Measurements from ENCODE around the gene PAWR. TPM values are rescaled to one million over a fixed set of nuclear protein-coding genes. Genes with fewer than 3 reads are reported as not detected.

PAWR gene, protein sequence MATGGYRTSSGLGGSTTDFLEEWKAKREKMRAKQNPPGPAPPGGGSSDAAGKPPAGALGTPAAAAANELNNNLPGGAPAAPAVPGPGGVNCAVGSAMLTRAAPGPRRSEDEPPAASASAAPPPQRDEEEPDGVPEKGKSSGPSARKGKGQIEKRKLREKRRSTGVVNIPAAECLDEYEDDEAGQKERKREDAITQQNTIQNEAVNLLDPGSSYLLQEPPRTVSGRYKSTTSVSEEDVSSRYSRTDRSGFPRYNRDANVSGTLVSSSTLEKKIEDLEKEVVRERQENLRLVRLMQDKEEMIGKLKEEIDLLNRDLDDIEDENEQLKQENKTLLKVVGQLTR
- 63.9 and 76.7 TPM in 2 replicates for polyA plus RNA-seq (2013)

DNA sequence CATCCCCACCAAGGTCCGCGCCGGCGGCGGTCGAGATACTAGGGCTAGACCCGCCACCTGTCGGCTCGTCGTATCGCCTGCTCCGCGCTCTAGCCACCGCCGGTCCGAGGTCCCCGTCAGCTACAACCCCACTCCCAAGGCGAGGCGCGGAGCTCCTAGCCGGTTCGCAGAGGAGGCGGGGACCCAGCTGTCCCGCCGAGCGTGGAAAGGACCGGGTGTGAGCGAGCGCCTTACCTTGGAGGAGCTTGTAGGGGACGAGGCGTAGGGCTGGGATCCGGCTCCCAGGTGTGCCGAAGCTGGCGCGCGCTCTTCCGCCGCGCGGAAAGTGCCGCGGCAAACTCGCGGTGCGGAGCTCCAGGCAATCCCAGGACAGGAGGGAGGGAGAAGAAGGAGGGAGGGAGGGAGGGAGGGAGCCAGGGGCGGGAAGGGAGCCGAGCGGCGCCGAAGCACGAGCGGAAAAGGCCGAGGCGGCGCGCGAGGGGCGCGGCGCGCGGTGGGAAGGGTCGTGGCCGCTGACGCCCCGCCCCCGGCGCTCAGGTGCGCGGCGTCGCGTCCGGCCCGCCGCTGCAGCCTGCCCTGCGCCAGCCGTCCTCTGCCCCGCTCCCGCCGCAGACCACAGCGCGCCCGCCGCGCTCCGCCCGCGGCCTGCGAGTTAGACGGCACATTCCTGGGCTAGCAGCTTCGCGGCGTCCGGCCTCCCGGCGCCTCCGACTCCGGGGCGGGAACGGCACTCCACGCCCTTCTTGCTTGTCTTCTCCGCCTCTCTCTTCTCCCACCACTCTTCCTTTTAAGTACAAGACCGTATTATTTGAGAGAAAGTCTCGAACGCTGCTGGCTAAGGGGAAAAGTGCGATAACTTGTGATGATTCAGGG is at the start of gene PAWR:
PAWR (minus strand) TSS at position 327 of the 873 bp plus-strand sequence. CDS start 720 bp downstream, outside the sequence.
- Histone ChIP-seq H3K9me3 (ENCODE audit: insufficient read depth, low read depth, low read length) (no peaks in the 10 kb centered on the region), H3K18ac (ENCODE audit: low read length) (peak within 1 kb of the TSS; percentile 100), H4K8ac (ENCODE audit: low read depth, low read length) (peak within 1 kb of the TSS; percentile 100), H3K36me3 (ENCODE audit: control insufficient read depth in 1 of 2, insufficient read depth in 2 of 2, low read length in 2 of 2) (no peaks in the 10 kb centered on the region), H3K4me1 (ENCODE audit: control insufficient read depth in 1 of 2, insufficient read depth in 2 of 2, low read length in 2 of 2) (peaks cover 0 to 5% of the 10 kb centered on the region in 2 experiments), H2BK12ac (ENCODE audit: low read length) (peak within 1 kb of the TSS; percentile 78), H2AFZ (ENCODE audit: insufficient read depth, low read length, poor library complexity) (peak within 1 kb of the TSS; percentile 100), H4K91ac (ENCODE audit: low read depth, low read length) (peak within 1 kb of the TSS; percentile 99), H3K4me3 (ENCODE audit: low read depth, low read length) (peak within 1 kb of the TSS; percentile 99), H3K23ac (ENCODE audit: low read length) (no peak within 1 kb of the TSS), H2BK120ac (ENCODE audit: insufficient read depth, low read length, poor library complexity) (peak within 1 kb of the TSS; percentile 97), H4K12ac (ENCODE audit: low read depth, low read length) (peak within 1 kb of the TSS; percentile 96), H3K27ac (ENCODE audit: low read depth, low read length) (peak within 1 kb of the TSS; percentile 100), H2BK5ac (ENCODE audit: low read depth, low read length, poor library complexity) (peak within 1 kb of the TSS; percentile 98), H3K14ac (ENCODE audit: low read length) (peak within 1 kb of the TSS; percentile 100), H3K9ac (ENCODE audit: low read length) (peak within 1 kb of the TSS; percentile 95), H3K27me3 (ENCODE audit: insufficient read depth, low read length) (no peaks in the 10 kb centered on the region), H3K79me1 (ENCODE audit: low read length) (peaks cover 24% of the 10 kb centered on the region), H2AK5ac (ENCODE audit: low read length) (peak within 1 kb of the TSS; percentile 73), H3K4ac (ENCODE audit: low read depth, low read length) (peak within 1 kb of the TSS; percentile 97), H3K4me2 (ENCODE audit: low read length) (peak within 1 kb of the TSS; percentile 98), H3K79me2 (ENCODE audit: control insufficient read depth, insufficient read depth, low read length, poor library complexity) (peaks cover 24% of the 10 kb centered on the region)
- DNase-seq = peak; percentile 76 to 88
- whole genome bisulfite sequencing (ENCODE audit: extremely low coverage, insufficient coverage, insufficient read length) = no CpG with 5 or more reads among the region's 107 CpGs

DNA sequence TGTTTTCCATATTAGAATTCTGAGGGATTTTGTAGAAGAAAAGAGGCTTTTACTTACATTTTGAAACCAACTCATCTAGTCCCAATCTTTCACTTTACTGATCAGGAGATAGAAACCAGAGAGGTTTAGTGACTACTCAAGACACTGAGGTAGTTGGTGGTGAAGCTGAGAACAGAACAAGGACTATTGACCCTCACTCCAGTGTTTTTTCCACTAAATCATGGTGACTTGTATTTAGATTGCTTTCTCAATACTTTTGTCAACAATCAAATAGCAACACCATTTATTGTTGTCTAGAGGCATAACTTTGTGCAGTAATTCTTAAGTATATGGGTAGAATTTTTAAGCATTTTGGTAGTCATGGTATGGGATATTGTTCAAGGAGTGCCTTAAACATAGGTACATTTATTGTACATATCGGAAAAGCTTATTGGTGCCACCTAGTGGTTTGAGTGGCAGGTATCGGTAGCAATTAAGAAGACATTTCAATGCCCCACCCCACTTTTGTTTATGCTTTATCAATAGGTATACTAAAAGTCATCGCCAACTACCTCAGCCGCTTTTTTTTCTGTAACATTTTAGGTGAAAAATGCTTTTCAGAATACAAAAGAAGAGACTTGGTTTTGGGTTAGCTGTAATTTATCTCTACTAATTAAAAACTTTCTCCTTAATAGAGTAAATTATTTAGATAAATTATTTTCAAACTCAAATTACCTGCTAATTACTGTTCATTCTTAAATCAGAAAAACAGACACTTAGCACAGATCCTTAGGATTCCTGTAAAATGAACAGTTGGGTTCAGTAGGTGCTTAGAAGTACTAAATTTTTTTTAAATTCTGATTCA is 47.3 kb upstream of the PAWR start:
- H3K79me1 ChIP-seq (ENCODE audit: low read length) = no peaks in the 10 kb centered on the region
- DNase-seq = peak; percentile 42 to 81
- no peak overlapping the region for H2AFZ ChIP-seq (ENCODE audit: insufficient read depth, low read length, poor library complexity)
- no peak overlapping the region for H3K23ac ChIP-seq (ENCODE audit: low read length)
- no CpG with 5 or more reads among the region's 4 CpGs for WGBS (ENCODE audit: extremely low coverage, insufficient coverage, insufficient read length)
- no peaks in the 10 kb centered on the region for H3K9me3 ChIP-seq (ENCODE audit: insufficient read depth, low read depth, low read length)
- no peak overlapping the region for H3K4me2 ChIP-seq (ENCODE audit: low read length)
- no peak overlapping the region for H2BK12ac ChIP-seq (ENCODE audit: low read length)
- H3K27me3 ChIP-seq (ENCODE audit: insufficient read depth, low read length) = no peaks in the 10 kb centered on the region
- no peak overlapping the region for H4K8ac ChIP-seq (ENCODE audit: low read depth, low read length)
- H2BK5ac ChIP-seq (ENCODE audit: low read depth, low read length, poor library complexity) = no peak overlapping the region
- H4K91ac ChIP-seq (ENCODE audit: low read depth, low read length) = no peak overlapping the region
- no peaks in the 10 kb centered on the region for H3K36me3 ChIP-seq (ENCODE audit: control insufficient read depth in 1 of 2, insufficient read depth in 2 of 2, low read length in 2 of 2)
- H3K27ac ChIP-seq (ENCODE audit: low read depth, low read length) = no peak overlapping the region
- H3K14ac ChIP-seq (ENCODE audit: low read length) = no peak overlapping the region
- no peak overlapping the region for H2AK5ac ChIP-seq (ENCODE audit: low read length)
- no peak overlapping the region for H3K18ac ChIP-seq (ENCODE audit: low read length)
- H3K4me3 ChIP-seq (ENCODE audit: low read depth, low read length) = no peak overlapping the region
- no peak overlapping the region for H2BK120ac ChIP-seq (ENCODE audit: insufficient read depth, low read length, poor library complexity)
- H4K12ac ChIP-seq (ENCODE audit: low read depth, low read length) = no peak overlapping the region
- no peaks in the 10 kb centered on the region for H3K4me1 ChIP-seq (ENCODE audit: control insufficient read depth in 1 of 2, insufficient read depth in 2 of 2, low read length in 2 of 2)
- H3K9ac ChIP-seq (ENCODE audit: low read length) = no peak overlapping the region
- no peaks in the 10 kb centered on the region for H3K79me2 ChIP-seq (ENCODE audit: control insufficient read depth, insufficient read depth, low read length, poor library complexity)
- no peak overlapping the region for H3K4ac ChIP-seq (ENCODE audit: low read depth, low read length)

DNA sequence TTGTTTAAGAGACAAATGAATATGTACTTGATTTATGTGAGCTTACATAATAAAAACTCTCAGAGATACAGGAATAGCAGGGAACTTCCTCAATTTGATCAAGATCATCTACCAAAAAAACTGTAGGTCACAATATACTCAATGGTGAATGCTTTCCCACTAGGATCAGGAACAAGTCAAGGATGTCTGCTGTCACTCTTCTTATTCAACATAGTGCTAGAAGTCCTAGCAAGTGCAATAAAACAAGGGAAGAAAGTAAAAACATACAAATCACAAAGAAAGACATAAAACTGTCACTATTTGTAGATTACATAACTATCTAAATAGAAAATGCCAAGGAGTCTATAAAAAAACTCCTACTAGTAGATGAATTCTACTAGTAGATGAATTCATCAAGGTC is 41.9 kb upstream of the PAWR start:
- Histone ChIP-seq H2BK12ac (ENCODE audit: low read length) (no peak overlapping the region), H3K4me2 (ENCODE audit: low read length) (no peak overlapping the region), H2BK120ac (ENCODE audit: insufficient read depth, low read length, poor library complexity) (no peak overlapping the region), H3K23ac (ENCODE audit: low read length) (no peak overlapping the region), H2AK5ac (ENCODE audit: low read length) (no peak overlapping the region), H3K4me1 (ENCODE audit: control insufficient read depth in 1 of 2, insufficient read depth in 2 of 2, low read length in 2 of 2) (no peaks in the 10 kb centered on the region), H3K9ac (ENCODE audit: low read length) (no peak overlapping the region), H4K12ac (ENCODE audit: low read depth, low read length) (no peak overlapping the region), H3K27me3 (ENCODE audit: insufficient read depth, low read length) (no peaks in the 10 kb centered on the region), H3K4me3 (ENCODE audit: low read depth, low read length) (no peak overlapping the region), H3K14ac (ENCODE audit: low read length) (no peak overlapping the region), H3K9me3 (ENCODE audit: insufficient read depth, low read depth, low read length) (no peaks in the 10 kb centered on the region), H3K18ac (ENCODE audit: low read length) (no peak overlapping the region), H3K36me3 (ENCODE audit: control insufficient read depth in 1 of 2, insufficient read depth in 2 of 2, low read length in 2 of 2) (no peaks in the 10 kb centered on the region), H3K79me1 (ENCODE audit: low read length) (no peaks in the 10 kb centered on the region), H4K8ac (ENCODE audit: low read depth, low read length) (no peak overlapping the region), H2BK5ac (ENCODE audit: low read depth, low read length, poor library complexity) (no peak overlapping the region), H3K79me2 (ENCODE audit: control insufficient read depth, insufficient read depth, low read length, poor library complexity) (no peaks in the 10 kb centered on the region), H4K91ac (ENCODE audit: low read depth, low read length) (no peak overlapping the region), H2AFZ (ENCODE audit: insufficient read depth, low read length, poor library complexity) (no peak overlapping the region), H3K4ac (ENCODE audit: low read depth, low read length) (no peak overlapping the region), H3K27ac (ENCODE audit: low read depth, low read length) (no peak overlapping the region)
- no peak for DNase-seq

DNA sequence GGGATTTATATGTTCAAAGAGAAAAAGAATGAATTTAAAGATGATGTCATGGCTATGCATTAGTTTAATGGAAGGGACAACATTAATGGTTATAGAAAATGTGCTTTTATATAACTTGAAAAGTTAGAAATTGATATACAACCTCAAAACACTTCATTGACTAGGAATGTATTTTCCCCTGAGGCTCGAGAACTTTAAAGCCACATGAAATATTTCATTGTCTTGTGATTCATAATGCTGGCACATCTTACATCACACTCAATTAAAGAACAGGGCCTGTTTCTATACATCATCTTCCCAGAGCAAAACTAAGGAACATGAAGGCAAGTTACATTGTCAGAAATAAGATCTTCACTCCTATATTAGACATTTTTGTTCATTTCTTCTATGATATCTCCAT is 35.2 kb upstream of the PAWR start:
- Histone ChIP-seq H3K4ac (ENCODE audit: low read depth, low read length) (no peak overlapping the region), H3K79me2 (ENCODE audit: control insufficient read depth, insufficient read depth, low read length, poor library complexity) (no peaks in the 10 kb centered on the region), H2BK120ac (ENCODE audit: insufficient read depth, low read length, poor library complexity) (no peak overlapping the region), H3K27ac (ENCODE audit: low read depth, low read length) (no peak overlapping the region), H2BK12ac (ENCODE audit: low read length) (no peak overlapping the region), H3K36me3 (ENCODE audit: control insufficient read depth in 1 of 2, insufficient read depth in 2 of 2, low read length in 2 of 2) (no peaks in the 10 kb centered on the region), H3K4me1 (ENCODE audit: control insufficient read depth in 1 of 2, insufficient read depth in 2 of 2, low read length in 2 of 2) (no peaks in the 10 kb centered on the region), H3K9ac (ENCODE audit: low read length) (no peak overlapping the region), H3K4me3 (ENCODE audit: low read depth, low read length) (no peak overlapping the region), H4K12ac (ENCODE audit: low read depth, low read length) (no peak overlapping the region), H4K91ac (ENCODE audit: low read depth, low read length) (no peak overlapping the region), H3K9me3 (ENCODE audit: insufficient read depth, low read depth, low read length) (no peaks in the 10 kb centered on the region), H3K18ac (ENCODE audit: low read length) (no peak overlapping the region), H2BK5ac (ENCODE audit: low read depth, low read length, poor library complexity) (no peak overlapping the region), H3K23ac (ENCODE audit: low read length) (no peak overlapping the region), H3K4me2 (ENCODE audit: low read length) (no peak overlapping the region), H2AK5ac (ENCODE audit: low read length) (no peak overlapping the region), H3K14ac (ENCODE audit: low read length) (no peak overlapping the region), H3K27me3 (ENCODE audit: insufficient read depth, low read length) (no peaks in the 10 kb centered on the region), H4K8ac (ENCODE audit: low read depth, low read length) (no peak overlapping the region), H2AFZ (ENCODE audit: insufficient read depth, low read length, poor library complexity) (no peak overlapping the region), H3K79me1 (ENCODE audit: low read length) (peaks cover 1% of the 10 kb centered on the region)
- peak in 1 of 2 donors; percentile 85 for DNase-seq
- WGBS (ENCODE audit: extremely low coverage, insufficient coverage, insufficient read length) = no CpG with 5 or more reads among the region's 1 CpG

Data from trophoblast cell (in vitro differentiated cells and primary cell).